Heart left ventricle (tissue), 13 donors: Measurements from ENCODE around the gene NFIB.

Source experiments
- POLR2A ChIP-seq, 2 donors: fragments of 450-650 bp; IDR thresholded peaks; one replicate each; pipeline ENCODE4 v1.6.1; 2017; ENCODE audit warnings: antibody characterized with exemption in 2 of 2, mild to moderate bottlenecking in 2 of 2, moderate library complexity in 2 of 2
- TF ChIP-seq, protein P1 (sequence below), 12 donors: fragments of 200-600 bp; sonication (generic) in 4 of 12; IDR thresholded peaks; one replicate each; pipeline versions ENCODE4 v1.5.0 to v1.8.0; 2018 to 2022; ENCODE audit warnings: antibody characterized with exemption in 12 of 12, mild to moderate bottlenecking in 5 of 12
- donor health status: ischemic (EF 13 %, LVEDD 7.1; RV severe dilation, severe dysfunction).
- donor health status: DM: no; HTN: yes; CAD: no.
- donor health status: DM: no; HTN: no; CAD: no.
- donor health status: ischemic (EF 25% LVEDD 6.9; RV normal size, moderate dysfunction).
- donor health status: ischemic (EF 25% LVEDD 5.7; RV mildly dilated, moderate dysfunction).
- donor health status: ischemic (EF 35%, LVEDD 5.7; RV mildly dilated, moderate dysfunction).
- donor health status: nonischemic (EF 11% LVEDD 7.7; RV severe dilation, severe dysfunction).
- donor health status: DM: yes; HTN: yes; CAD: no.
- donor health status: PGD.
- donor health status: ischemic (EF 29% LVEDD 5.4; RV normal size, mild dysfunction).
- donor health status: nonischemic (EF 23%, LVEDD 6.1; RV moderate dilation, normal function).

DNA sequence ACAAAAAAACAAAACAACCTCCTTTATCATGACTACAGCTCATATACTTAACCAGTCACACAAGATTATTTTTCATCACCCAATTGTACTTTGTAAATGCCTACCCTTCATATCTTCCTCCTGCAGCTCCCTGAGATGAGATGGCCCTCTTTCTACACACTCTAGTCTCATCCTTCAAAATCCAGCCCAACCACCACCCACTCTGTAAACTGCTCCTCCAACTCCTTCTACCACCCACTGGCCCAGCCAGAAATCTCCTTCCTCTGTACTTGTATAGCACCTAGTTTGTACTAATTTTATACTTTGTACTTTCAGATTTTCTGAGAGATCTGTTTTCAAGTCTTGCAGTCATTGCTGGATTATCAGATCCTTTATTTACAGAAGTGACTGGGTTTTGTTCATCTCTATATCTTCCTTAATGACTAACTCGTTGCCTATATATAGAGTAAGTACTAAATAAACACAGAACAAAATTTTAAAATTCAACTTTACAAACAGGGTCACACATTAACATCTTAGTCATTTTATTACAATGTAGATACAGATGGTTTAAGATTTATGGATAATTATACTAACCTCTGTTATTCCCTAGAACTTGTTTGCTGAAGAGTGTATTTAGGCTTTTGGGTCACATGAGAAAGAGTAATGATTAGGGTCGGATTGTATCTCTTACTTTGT is 155.7 kb downstream of the NFIB start:
- TF ChIP-seq, protein P1, sequence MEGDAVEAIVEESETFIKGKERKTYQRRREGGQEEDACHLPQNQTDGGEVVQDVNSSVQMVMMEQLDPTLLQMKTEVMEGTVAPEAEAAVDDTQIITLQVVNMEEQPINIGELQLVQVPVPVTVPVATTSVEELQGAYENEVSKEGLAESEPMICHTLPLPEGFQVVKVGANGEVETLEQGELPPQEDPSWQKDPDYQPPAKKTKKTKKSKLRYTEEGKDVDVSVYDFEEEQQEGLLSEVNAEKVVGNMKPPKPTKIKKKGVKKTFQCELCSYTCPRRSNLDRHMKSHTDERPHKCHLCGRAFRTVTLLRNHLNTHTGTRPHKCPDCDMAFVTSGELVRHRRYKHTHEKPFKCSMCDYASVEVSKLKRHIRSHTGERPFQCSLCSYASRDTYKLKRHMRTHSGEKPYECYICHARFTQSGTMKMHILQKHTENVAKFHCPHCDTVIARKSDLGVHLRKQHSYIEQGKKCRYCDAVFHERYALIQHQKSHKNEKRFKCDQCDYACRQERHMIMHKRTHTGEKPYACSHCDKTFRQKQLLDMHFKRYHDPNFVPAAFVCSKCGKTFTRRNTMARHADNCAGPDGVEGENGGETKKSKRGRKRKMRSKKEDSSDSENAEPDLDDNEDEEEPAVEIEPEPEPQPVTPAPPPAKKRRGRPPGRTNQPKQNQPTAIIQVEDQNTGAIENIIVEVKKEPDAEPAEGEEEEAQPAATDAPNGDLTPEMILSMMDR (IDR thresholded peaks at IDR 0.05): no peak
- TF ChIP-seq POLR2A (IDR thresholded peaks at IDR 0.05): no peak
